GM12865 (cell line): ENCODE data around the gene ADGRE3.

Source experiments
- DNase-seq: peaks from one replicate; pipeline ENCODE4 v3.0.0; 2010; ENCODE audit warnings: low read depth
- H3K4me3 ChIP-seq: 2 replicates; pipeline ENCODE4 v1.5.1; 2011; ENCODE audit warnings: mild to moderate bottlenecking, low read depth, low read length, control low read depth
- CTCF ChIP-seq: IDR thresholded peaks from 2 replicates; pipeline ENCODE4 v1.5.1; 2011; ENCODE audit warnings: low read length, control low read depth, low read depth, inconsistent platforms; ENCODE audit not compliant: insufficient read depth; ENCODE audit errors: missing control alignments

ADGRE3 gene

DNA sequence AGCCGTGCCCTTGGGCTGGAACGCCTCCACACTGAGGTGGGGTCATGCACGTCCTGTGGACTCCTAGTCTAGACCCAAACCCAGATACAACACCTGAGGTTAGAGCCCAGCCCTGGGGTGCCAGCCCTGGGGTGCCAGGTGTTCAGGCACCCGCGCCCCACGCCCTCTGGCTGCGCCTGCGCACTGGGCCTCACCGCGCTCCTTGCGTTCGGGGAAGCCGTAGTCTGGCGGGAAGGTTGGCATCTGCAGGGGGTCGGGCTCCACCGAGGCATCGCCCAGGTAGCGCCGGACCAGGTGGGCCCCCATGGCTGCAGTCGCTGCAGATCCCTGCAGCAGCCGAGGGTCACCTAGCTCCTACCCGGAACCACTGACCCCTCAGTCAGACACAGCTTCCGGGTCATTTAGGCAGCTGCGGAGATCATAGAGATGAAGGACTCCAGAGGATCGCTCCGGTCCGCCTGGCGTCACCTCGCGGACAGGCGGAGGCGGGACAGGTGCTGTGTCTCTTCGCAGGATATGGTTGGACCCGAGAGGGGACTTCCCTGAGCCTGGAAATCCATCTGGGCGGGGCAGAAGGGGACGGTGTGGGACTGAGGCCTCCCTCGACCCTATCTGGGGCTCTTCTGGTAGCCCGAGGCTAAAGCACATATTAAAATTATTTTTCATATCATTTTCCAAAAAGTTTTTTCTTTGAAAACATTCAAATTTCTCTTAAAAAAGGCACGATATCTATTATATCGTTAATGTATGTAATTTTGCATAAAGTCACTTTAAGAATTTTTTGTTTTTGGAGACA, 102.8 kb downstream of the ADGRE3 start, which contains the start of gene NDUFB7:
Gene NDUFB7 (minus strand): TSS at position 372 of the 796 bp plus-strand sequence. CDS start 66 bp downstream, at position 306.
- peak; percentile 98 for DNase-seq
- peak within 1 kb of the TSS; percentile 77 for H3K4me3 ChIP-seq
- TF ChIP-seq CTCF, result peak; percentile 92

DNA sequence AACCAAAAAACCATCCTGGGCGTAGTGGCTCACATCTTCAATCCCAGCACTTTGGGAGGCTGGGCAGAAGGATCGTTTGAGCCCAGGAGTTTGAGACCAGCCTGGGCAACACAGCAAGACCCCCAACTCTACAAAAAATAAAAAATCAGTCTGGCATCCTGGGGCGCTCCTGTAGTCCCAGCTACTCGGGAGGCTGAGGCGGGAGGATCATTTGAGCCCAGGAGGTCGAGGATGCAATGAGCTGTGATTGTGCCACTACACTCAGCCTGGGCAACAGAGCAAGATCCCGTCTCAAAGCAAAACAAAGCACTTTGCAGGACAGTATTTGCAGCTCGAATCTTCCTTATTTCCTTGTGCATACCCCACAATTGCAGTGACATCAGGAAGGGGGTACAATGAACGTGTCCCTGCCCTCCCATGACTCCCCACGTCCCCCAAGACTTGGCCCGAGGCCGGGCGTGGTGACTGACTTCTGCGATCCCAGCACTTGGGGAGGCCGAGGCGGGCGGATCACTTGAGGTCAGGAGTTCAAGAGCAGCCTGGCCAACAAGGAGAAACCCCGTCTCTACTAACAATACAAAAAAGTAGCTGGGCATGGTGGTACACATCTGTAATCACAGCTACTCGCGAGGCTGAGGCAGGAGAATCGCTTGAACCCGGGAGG, 103.6 kb downstream of the ADGRE3 start:
- peak overlapping the region; percentile 77 for H3K4me3 ChIP-seq
- TF ChIP-seq CTCF, result no peak
- no peak for DNase-seq
